Esophagus squamous epithelium (tissue), 4 donors: ENCODE results near the gene ZNF484.
"Not testable (repeated sequence)": the region's sequence is repeated elsewhere in the genome, so short reads cannot be mapped to it uniquely, and the experiment has no call there.

ENCODE experiments used
- POLR2A ChIP-seq, 4 donors: fragments of 450-650 bp; IDR thresholded peaks; one replicate each; pipeline ENCODE4 v1.6.1; 2017; ENCODE audit warnings: antibody characterized with exemption in 4 of 4, mild to moderate bottlenecking in 4 of 4, moderate library complexity in 3 of 4
- TF ChIP-seq, protein P1 (sequence below), 6 experiments: fragments of 450-650 bp in 4 of 6; fragments of 200-600 bp in 2 of 6; sonication (generic) in 2 of 6; IDR thresholded peaks; one replicate each; pipeline ENCODE4 v1.5.1; 2016 to 2019; ENCODE audit warnings: antibody characterized with exemption in 6 of 6, mild to moderate bottlenecking in 4 of 6, moderate library complexity in 4 of 6

- TF ChIP-seq, protein P1, sequence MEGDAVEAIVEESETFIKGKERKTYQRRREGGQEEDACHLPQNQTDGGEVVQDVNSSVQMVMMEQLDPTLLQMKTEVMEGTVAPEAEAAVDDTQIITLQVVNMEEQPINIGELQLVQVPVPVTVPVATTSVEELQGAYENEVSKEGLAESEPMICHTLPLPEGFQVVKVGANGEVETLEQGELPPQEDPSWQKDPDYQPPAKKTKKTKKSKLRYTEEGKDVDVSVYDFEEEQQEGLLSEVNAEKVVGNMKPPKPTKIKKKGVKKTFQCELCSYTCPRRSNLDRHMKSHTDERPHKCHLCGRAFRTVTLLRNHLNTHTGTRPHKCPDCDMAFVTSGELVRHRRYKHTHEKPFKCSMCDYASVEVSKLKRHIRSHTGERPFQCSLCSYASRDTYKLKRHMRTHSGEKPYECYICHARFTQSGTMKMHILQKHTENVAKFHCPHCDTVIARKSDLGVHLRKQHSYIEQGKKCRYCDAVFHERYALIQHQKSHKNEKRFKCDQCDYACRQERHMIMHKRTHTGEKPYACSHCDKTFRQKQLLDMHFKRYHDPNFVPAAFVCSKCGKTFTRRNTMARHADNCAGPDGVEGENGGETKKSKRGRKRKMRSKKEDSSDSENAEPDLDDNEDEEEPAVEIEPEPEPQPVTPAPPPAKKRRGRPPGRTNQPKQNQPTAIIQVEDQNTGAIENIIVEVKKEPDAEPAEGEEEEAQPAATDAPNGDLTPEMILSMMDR (IDR thresholded peaks at IDR 0.05) = not testable (repeated sequence)
- not testable (repeated sequence) for TF ChIP-seq POLR2A (IDR thresholded peaks at IDR 0.05)
Observed at GRCh38 chr9:92838411-92838810, 39.4 kb downstream of the ZNF484 start.
